RPMI8226 (cell line): ENCODE data around the gene DLEC1.

Experiments
- DNase-seq: peaks from one replicate; pipeline ENCODE4 v3.0.0-alpha.2; 2015

The DLEC1 gene

DNA sequence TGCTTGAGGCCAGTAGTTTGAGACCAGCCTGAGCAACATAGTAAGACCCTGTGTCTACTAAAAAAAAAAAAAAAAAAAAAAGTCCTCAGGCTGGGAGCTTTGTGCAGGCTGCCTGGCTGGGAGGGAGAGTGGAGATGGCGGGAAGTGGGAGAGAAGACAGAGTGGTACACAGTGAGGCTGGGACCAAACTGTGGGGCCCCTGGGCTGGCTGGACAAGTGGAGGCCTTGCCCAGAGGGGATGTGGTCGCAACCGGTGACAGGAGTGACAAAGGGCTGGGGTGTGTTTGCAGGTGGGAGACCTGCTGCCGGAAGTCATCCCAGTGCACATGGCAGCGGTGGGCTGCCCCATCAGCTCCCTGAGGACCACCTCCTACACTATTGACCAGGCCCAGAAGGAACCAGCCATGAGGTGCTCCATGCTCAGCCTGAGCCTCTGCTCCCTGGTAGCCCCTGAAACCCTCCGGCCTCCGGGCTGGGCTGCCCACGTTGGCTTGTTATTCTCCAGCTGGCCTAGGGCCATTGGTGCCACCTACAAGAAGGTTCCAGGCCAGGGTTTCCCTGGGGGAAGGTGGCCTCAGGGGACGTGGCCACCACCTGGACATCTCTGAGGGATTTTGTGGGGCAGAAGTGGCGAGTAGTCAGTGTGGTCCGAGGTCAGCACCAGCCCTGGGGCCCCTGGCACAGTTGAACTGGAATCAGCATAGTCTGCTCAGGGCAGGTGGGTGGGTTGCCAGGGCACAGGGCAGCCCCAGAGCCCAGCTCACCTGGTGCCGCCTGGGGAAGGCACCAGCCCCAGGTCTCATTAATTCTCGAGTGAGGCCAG, 75.3 kb downstream of the DLEC1 start:
- DNase-seq = no peak

DNA sequence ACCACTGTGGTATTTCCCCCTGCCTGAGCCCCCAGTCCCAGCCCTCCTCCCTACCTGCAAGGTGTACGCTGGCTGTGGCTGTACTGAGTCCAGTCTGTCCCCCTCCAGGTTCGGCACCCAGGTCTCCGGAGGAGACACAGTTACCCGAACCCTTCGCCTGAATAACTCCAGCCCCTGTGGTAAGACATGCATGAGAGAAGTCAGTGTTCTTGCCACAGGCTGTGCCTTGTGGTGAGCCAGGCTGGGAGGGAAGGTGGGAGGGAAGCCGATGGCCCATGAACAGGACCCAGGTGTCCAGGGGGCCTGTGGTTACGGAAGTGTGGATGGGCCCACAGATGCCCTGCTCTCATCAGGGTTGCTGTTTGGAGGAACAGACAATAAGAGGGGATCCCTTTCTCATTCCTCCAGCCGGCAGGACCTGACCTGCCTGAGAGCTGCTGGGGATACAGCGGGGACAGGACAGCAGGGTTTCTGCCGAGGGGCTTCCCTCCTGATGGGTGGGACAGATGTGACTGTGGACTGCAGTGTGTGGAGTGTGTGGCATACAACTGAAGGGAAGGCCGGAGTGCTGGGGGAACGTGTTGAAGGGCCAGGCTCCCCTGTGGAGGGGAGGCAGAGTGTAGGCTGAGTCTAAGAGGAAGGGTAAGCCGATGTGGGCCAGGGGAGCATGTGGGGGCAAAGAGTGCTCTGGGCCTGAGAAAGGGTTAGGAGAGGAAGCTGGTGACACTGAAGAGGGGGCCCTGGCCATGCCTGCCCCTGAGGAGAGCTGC, 76.1 kb downstream of the DLEC1 start:
- no peak for DNase-seq

DNA sequence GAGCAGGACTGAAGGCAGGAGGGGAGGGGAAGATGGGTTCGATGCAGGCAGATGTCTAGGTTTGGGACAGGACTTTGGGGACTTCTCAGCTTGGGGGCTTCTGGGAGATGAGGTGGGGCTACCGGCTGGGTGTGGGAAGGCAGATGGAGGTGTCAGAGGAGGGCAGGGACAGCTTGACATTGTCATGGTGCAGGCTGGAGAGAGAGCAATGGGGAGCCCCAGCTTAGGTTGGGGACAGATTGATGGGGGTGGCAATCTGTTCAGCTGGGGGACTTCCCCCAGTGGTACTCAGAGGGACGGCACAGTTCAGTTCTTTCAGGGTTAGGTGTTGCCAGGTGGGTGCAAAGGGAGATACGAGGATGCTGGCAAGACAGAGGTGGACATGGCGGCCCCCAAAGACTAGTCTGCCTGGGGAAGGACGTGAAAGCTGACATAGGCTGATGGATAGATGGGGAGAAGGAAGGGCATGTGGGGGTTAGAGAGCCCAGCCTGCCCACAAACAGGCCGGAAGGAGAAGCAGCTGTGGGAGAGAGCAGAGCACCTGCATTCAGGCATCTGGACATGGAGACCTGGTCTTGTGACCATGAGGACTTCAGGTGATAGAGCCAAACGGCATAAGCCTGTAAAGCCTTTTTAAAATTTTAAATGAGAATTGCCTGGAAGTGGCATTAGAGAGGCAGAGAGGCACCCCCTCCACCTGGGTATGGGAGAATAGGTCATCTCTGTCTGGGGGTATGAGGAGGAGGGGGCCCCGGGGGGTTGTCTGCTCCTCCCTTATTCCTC, 76.8 kb downstream of the DLEC1 start:
- peak; percentile 37 for DNase-seq

DNA sequence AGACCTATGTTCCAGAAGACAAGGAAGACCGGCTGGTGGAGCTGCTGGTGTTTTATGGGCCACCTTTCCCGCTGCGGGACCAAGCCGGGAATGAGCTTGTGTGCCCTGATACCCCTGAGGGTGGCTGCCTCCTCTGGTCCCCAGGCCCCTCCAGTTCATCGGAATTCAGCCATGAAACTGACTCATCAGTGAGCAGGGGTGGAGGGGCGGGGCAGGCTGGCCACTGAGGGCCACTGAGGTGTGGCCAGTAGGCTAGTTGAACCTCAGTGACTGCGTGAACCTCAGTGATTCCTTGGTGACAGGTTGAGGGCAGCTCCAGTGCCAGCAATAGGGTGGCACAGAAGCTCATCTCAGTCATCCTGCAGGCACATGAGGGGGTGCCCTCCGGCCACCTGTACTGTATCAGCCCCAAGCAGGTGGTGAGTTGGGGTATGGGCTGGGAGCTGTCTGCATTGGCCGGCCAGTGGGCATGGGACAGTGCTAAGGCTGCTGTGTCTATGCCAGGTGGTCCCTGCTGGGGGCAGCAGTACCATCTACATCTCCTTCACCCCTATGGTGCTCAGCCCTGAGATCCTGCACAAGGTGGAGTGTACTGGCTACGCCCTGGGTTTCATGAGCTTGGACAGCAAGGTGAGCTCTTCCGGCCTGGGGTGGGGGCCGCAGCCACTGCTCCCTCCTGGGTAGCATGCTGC, 77.6 kb downstream of the DLEC1 start:
- no peak for DNase-seq

DNA sequence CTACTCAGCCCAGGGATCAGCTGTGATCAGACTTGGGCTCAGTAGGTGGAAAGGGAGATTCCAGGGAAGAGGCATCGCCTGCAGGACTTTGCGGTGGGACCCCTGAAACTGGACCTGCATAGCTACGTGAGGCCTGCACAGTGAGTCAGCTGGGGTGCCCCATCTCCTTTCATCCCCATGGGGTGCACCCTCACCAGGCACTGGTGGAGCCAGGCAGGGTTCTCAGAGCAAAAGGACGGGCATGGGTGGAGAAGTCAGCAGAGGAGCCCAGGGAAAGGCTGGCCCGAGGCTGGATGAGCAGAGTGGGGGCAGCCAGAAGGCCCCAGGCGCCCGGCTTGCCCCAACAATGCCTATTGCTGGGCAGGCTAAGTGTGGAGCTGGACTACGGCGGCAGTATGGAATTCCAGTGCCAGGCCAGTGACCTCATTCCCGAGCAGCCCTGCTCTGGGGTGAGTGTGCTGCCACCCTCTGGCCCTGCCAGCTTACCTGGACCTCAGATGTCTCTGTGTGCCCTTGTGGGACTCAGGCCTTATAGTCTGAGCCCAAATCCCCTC, 78.2 kb downstream of the DLEC1 start:
- no peak for DNase-seq

DNA sequence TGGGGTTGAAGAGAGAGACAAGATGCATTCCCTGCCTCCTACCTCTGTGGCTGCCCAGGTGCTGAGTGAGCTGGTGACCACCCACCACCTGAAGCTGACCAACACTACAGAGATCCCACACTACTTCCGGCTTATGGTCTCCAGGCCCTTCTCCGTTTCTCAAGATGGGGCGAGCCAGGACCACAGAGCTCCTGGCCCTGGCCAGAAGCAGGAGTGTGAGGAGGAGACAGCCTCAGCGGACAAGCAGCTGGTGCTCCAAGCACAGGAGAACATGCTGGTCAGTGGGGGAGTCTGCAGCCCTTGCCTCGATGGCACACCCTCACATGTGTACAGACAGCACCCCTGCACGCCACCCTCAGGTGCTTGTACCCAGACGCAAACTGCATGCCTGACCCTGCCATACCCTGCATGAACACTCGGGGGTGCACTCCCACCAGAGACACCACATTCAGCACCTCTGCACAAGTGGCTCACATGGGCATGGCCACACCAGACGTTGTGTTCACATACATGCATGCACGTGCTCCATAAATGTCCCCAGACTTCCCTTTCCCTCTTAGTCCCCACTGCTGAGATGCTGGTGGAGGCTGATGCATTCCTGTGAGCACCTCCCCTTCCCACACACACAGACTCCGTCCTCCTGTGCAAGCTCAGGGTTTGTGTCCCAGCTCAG, 78.9 kb downstream of the DLEC1 start:
- peak; percentile 72 for DNase-seq

DNA sequence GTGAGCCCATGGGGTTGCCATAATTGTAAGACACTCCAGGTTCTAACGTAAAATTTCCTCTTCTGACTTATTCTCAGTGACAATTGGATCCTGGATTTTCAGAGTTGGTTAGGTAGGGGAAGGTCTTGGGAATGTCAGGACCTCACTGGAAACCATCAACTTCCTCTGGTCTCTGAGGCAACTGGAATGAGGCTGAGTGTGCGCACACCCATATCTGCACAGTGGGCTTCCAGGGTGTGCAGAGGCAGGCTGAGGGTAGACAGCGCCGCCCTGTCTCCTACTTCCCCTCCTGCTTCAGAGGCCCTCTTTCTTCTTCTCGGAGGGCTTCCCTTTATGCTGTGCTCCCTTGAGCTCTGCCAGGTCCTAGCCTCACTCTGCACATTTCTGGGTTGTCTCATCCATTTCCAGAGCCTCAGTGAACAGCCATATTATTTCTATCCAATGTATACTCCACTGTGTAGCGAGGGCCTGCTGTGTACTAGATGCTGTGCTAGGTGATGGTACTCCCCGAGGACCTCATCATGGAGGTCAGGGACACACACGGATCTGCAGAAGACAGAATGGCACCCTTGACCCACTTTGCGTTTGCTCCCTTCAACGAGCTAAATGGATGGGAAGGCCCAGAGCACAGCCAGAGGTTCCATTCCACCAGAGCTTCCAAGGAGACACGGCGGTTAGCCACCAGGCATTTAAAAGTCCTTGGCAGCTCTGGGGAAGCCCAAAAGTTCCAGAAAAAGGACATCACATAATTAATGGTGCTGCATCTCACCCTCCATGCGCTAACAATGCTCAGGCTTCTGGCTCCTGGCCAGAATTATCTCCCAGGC, 79.6 kb downstream of the DLEC1 start:
- no peak for DNase-seq

DNA sequence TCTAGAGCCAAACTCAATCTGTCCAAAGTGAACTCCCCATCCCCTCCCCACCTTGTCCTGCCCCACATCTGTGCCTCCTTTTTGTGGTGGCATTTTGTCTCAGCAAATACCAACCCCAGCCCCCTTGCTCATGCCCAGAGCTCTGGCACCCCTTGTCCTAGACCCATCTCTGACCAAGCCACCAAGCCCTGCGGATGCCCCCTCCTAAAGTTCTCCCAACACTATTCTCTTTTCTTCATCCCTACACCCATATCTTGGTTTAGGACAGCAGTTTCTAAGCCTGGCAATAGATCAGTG, 80.2 kb downstream of the DLEC1 start:
- no peak for DNase-seq

DNA sequence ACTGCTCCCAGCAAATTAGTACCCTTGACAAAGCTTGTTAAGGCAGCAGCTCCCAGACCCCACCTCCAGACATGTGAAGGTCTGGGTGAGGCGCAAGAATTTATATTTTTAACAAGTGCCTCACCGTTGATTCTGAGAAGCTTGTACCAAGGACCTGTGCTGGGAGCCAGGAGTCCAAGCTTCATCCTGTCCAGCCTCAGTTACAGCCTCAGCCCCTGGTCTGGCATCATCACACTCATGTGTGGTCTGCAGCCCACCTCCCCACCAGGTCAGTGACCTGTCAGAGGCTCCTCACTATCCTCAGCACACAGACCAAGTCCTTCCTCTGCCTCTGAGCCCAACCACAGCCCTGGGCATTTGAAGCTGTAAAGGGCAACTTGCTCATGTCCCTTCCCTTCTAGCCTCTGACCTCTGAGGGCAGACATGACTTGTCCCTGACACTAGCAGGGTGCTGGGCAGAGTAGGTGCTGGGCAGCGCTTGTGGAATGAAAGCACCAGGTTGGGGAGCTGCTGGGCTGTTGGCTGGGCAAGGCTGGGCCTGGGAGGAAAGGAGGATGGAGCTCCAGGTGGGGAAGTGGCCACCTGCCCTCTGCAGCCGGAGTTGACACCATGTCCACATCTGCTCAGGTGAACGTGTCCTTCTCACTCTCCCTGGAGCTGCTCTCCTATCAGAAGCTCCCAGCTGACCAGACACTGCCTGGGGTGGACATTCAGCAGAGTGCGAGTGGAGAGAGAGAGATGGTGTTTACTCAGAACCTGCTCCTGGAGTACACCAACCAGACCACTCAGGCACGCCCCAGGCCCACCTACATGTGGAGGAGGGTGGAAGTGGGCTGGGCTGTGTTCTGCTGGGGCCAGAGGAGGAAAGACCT, 81.0 kb downstream of the DLEC1 start:
- DNase-seq = no peak

DNA sequence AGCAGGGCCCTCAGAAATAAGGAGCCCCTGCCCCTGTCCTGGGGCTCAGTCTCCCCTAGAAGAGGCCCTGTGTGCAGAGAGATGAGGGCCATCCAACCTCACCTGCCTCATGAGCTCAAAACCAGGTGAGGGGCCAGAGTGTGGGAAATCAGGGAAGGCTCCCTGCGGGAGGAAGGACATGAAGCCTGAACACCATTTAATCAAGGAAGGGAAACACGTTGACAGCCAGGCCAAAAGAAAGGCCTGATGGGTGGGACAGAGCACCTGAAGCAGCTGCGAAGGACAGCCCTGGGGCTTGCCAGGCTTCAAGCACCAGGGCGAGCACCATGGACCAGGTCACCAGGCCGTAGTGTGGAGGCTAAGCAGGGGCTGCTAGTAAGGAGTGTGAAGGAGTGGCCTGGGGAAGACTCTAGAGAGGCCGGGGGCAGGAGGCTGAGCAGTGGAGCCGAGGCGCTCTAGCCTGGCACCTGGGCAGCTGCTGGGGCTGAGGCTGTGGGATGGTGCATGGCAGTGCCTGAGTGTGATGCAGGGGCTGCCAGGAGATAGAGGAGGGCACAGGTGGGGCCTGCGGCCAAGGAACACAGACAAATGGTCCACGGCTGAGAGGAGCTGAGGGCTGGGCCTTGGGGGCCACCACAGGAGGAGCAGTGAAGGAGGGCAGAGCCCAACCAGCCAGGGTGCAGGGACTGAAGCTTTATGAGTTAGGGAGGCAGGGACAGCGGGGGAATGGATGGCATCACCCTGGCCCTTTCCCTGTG, 81.9 kb downstream of the DLEC1 start:
- no peak for DNase-seq

DNA sequence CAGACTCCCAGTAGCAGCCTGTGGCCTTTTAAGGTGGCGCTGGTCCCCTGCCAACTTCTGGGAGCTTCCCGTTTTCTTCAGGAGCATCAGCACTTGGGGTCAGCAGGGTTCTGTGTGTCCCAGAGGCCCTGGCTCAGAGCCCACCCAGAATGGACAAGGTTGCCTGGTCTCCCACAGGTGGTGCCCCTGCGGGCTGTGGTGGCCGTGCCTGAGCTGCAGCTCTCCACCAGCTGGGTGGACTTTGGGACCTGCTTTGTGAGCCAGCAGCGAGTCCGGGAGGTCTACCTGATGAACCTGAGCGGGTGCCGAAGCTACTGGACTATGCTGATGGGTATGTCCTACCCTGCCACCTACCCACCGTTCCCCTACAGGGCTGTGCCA, 82.4 kb downstream of the DLEC1 start:
- no peak for DNase-seq

DNA sequence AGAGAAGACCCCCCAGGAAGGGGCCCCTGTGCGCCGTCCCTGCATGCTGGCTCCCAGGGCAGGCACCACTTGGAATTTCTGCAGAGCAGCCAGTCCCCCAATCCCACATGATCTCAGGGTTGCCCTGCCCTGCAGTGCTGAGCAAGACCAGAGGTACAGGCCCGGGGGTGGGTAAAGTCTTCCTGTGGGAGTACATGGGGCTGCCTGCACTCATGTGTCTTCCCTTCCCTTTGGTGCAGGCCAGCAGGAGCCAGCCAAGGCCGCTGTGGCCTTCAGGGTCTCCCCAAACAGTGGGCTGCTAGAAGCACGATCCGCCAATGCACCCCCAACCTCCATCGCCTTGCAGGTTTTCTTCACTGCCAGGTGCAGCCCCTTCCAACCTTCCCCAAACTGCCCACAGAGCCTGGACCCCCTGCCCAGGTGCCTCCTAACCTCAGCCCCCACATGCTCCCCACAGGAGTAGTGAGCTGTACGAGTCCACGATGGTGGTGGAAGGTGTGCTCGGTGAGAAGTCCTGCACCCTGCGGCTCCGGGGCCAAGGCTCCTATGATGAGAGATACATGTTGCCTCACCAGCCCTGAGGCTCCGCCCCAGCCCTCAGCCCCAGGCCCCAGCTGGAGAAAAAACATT, 82.9 kb downstream of the DLEC1 start:
- DNase-seq = no peak

DNA sequence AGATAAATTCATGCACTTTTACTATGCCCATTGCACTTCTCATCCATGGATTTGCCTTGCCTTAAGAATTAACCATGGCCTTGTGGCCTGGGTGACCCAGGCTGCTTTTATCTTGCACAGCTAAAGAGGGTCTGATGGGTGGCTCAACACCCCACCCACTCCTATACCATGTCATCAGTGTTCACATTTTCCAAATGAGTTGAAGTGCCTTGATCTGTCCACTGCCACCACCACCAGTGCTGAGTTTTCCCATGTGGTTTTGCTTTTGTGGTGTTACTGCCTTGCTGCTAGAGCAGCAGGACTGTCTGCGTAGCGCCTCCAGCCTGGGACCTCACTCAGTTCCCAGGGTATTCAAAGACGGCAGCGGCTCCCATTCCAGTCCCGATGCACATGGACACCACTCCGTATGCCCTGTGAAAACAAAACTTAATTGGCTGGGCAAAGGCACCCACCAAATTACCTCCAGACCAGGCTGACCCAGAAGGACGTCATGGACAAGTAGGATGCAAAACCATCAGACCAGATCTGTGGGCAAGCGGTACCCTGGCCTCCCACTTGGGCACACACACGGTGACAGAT, 83.8 kb downstream of the DLEC1 start:
- DNase-seq = no peak

DNA sequence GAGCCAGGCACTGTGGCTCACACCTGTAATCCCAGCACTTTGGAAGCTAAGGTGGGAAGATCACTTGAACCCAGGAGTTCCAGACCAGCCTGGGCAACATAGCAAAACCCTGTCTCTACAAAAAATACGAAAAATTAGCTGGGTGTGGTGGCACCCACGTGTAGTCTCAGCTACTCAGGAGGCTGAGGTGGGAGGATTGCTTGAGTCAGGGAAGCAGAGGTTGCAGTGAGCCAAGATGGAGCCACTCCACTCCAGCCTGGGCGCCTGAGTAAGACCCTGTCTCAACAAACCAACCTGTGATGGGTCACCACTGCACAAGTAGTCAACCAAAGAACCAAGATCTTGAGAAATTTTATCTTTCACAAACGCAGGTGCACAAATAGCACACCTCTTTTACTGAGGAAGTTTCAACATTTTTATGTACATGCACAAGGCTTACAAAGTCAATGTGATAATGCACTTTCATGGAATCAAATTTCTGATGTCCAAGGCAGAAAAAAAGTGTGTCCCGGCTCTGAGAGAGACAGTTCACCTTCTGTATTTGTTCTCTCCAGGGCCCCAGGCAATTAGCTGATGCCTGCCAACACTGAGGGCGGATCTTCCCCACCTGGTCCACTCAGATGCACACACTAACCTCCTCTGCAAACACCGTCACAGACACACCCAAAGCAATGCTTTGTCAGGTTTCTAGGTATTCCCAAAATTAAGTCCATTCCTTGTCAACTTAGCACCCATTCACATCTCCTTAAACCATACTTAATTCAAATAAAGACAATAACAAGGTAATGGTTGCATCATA, 85.5 kb downstream of the DLEC1 start:
- no peak for DNase-seq

DNA sequence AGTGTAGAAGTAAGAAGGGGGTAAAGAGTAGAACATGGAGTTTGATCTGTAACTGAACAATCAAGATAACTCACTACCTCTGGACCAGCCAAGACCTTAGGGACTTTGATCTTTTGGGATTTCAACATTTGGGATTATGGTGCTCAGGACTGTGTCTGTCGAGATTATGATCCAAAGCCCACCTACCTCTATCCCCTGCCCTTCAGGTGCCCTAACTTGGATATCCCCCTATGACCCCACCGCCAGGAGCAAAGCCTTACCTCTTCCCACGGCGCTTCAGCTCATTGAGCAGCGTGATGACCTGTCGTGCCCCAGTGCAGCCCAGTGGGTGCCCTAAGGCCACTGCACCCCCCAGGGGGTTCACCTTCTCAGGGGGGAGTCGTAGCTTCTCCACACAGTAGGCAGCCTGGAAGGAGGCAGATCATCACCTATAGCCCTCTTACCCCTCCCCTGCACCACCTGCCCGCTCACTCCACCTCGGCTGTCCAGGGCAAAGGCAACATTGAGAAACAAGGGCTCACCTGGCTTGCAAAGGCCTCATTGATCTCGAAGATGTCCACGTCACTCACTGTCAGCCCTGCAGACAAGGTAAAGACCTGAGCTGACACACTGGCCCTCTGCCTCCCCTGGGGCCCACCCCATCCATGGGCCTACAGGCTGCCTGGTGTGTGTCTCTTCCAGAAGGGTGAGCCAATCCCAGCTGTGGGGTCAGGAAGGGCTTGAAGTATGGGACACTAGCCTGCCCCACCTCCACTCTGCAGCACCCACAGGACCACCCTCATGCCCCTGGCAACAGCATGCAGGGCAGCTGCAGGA, 86.5 kb downstream of the DLEC1 start:
- no peak for DNase-seq

DNA sequence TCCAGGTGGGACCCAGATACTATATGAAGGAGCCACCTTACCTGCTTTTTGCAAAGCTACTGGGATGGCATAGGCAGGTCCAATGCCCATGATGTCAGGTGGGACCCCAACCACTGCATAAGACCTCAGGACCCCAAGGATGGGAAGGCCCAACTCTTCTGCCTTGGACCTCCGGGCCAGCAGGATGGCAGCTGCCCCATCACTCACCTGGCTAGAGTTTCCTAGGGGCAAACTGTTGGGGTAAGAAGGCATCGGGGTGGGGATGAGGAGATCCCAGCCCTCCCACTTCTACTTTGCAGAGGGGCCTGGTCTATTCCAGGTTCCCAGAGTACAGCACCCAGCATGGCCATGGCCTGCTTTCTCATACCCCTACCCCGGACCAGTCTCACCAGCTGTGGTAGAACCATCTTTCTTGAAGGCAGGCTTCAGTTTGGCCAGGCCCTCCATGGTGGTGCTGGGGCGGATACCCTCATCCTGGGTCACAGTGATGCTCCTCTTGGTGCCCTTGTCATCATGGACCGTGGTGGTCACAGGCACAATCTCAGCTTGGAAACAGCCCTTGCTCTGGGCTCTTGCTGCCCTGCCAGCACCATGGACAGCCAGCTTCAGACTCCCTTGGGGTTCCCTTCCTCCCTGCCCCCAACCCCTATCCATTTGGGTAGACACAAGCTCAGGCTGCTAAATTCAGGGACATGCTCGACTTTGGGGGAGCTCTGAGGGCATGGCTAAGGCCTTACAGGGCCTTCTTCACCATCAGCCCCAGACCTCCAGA, 87.3 kb downstream of the DLEC1 start:
- no peak for DNase-seq
